ENCODE measurements around the gene BLTP3B.

DNA sequence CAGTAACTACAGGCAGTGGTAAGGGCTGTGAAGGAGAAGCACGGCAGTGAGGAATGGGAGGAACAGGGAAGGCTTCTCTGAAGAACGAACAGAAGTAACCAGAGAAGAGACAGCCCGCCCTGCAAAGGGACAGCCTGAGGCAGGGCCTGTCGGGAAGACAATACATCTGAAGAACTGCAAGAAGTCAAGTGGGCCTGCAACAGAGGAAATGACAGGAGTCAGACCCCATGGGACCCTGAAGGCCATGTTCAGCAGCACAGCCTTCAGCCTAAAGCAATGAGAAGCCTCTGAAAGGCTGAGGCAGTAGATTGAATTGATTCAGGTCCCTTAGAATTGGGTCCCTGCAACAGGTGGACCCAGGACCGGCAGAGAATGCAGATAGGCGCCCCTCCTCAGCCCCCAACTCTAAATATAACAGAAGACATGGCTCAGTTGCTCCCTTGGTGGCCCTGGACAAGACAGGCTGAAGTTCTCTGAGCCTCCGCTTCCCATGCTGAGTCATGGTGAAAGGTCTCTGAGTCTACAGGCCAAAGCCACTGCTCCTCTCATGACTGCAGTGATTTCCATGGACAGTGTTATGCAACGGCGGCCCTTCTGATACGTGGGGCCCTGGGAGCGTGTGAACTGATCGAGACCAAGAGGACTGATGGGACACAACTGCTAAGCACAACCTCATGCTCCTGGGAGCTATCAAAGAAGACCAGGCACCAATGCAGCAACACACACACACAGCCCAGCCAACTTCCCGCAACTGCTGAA, 47.1 kb upstream of the BLTP3B start:
- TF ChIP-seq ZNF629 (CRISPR knock-in tag; conservative IDR thresholded peaks at IDR 0.05) (no peak), RFX5 (IDR thresholded peaks at IDR 0.05; ENCODE audit: low read depth, low read length) (no peak), SMC3 (IDR thresholded peaks at IDR 0.05; ENCODE audit: low read length) (no peak)

All from HepG2 (cell line).